Ovary (tissue), 3 donors: Measurements from ENCODE around the gene SPATA31C2.

Experiments
- POLR2A ChIP-seq: fragments of 450-650 bp; IDR thresholded peaks from one replicate; pipeline ENCODE4 v1.6.1; 2017; ENCODE audit warnings: antibody characterized with exemption, mild to moderate bottlenecking, moderate library complexity
- TF ChIP-seq, protein P1 (sequence below), 3 donors: fragments of 450-650 bp in 2 of 3; fragments of 200-600 bp in 1 of 3; IDR thresholded peaks; one replicate each; pipeline versions ENCODE4 v1.5.1 to v1.8.0; 2016 to 2022; ENCODE audit warnings: antibody characterized with exemption in 3 of 3, mild to moderate bottlenecking in 1 of 3
- donor health status: DM: no; HTN: no; CAD: no.

- no peak for TF ChIP-seq POLR2A
- TF ChIP-seq, protein P1, sequence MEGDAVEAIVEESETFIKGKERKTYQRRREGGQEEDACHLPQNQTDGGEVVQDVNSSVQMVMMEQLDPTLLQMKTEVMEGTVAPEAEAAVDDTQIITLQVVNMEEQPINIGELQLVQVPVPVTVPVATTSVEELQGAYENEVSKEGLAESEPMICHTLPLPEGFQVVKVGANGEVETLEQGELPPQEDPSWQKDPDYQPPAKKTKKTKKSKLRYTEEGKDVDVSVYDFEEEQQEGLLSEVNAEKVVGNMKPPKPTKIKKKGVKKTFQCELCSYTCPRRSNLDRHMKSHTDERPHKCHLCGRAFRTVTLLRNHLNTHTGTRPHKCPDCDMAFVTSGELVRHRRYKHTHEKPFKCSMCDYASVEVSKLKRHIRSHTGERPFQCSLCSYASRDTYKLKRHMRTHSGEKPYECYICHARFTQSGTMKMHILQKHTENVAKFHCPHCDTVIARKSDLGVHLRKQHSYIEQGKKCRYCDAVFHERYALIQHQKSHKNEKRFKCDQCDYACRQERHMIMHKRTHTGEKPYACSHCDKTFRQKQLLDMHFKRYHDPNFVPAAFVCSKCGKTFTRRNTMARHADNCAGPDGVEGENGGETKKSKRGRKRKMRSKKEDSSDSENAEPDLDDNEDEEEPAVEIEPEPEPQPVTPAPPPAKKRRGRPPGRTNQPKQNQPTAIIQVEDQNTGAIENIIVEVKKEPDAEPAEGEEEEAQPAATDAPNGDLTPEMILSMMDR (IDR thresholded peaks at IDR 0.05): no peak
Observed at GRCh38 chr9:88166660-88167059, 28.4 kb upstream of the SPATA31C2 start.
